K562 treated with DMSO at 1 percent for 24 hours (cell line): Measurements from ENCODE around the gene TCP11L1. TPM values are rescaled to one million over a fixed set of nuclear protein-coding genes. Genes with fewer than 3 reads are reported as not detected.

Experiments
- total RNA-seq: library from RNA; unstranded; fragments of 300-600 nt; gene quantifications from 2 replicates; pipeline ENCODE4 v1.2.3, GENCODE V29; 2022; ENCODE audit warnings: low read depth; ENCODE audit not compliant: insufficient read depth

Gene TCP11L1, protein sequence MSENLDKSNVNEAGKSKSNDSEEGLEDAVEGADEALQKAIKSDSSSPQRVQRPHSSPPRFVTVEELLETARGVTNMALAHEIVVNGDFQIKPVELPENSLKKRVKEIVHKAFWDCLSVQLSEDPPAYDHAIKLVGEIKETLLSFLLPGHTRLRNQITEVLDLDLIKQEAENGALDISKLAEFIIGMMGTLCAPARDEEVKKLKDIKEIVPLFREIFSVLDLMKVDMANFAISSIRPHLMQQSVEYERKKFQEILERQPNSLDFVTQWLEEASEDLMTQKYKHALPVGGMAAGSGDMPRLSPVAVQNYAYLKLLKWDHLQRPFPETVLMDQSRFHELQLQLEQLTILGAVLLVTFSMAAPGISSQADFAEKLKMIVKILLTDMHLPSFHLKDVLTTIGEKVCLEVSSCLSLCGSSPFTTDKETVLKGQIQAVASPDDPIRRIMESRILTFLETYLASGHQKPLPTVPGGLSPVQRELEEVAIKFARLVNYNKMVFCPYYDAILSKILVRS
- 5.5 and 6.3 TPM in 2 replicates for total RNA-seq

DNA sequence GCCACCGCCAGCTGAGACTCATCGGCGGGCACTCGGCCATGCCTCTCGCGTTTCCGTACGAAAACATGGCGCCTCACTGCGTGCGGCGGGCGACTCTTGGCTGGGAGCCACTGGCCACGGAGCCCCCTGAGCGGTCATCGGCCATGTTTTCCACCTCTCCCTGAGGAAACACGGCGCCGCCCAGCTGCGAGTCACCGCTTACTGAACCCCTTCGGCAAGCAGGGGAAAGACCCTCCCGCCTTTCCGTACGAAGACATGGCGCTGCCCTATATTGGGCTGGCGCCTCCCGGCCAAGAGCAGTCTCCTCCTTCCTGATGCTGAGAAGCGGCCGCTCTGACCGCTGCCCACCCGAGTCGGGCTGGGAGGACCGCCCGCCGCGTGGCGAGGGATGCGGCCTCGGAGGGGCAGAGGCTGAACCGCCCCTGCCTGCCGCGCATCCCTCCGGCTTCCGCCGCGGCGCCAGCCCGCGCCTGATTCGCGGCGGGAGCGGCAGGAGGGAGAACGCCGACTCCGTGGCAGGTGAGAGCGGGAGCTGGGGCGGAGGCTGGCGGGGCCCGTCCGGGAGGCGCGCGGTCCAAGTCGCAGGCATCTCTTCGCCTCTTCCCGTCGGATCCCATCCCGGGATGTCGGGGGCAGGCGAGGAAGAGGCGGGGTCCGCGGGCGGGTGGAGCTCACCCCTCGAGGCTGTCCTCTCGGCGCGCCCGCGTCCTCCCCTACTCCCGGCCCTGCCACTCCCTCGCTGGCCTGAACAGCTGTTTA lies at the start of gene TCP11L1:
TCP11L1 (plus strand) TSS at position 299 of the 759 bp plus-strand sequence. CDS start 4,202 bp downstream, outside the sequence.

DNA sequence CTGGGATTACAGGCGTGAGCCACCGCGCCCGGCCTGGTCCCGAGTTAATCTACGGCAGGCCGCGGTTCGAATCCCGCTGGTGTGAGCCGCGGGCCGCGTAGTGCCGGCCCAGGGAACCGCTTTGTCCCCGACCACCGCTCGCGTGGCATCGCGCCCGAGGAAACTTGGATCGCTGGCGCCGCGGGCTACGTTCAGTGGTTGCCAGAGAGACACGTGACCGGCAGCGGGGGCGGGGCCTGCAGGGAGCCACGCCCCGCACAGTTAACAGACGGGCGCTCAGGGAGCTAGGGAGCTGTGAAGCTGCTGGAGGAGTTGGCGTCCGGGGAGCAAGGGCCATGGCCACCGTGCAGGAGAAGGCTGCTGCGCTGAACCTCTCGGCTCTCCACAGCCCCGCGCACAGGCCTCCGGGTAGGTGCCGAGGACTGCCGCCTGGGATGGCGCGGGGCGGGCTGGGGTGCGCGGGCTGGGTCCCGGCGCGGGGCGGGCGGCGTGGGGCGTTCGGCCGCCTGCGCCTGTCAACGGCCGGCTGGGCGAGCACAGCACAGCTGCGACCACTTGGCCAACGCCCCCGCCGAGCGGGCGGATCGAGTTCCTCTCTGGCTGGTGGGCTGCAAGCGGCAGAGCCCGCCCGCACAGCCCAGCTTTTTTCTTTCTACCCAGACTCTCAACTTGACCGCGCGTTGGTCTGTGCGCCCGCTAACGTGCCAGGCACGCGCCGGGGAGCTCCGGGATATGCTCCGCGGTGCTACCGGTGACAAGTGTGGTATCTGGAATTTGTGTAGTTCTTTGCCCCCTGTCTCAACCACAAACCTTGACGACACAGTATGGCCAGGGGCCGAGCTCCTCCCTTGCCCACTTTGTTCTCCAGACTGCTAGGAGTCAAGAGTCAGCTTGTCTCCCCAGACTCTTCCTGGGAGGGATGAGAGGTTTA lies 23.5 kb upstream of the TCP11L1 start, which contains the start of gene DEPDC7:
DEPDC7 (plus strand) TSS at position 258 of the 931 bp plus-strand sequence; CDS start at position 336, 78 bp downstream.

Other genes with a start within 250 kb of the TCP11L1 start
- not detected in 2 replicates for gene CCDC73, start 244.9 kb upstream of the TCP11L1 start, total RNA-seq
- gene PRRG4, start 209.6 kb upstream of the TCP11L1 start, total RNA-seq: 0.06 TPM in 1 of 2 replicates, not detected in the other
- gene QSER1, start 146.8 kb upstream of the TCP11L1 start, total RNA-seq: 6.9 and 10.1 TPM in 2 replicates
- 5.0 and 5.4 TPM in 2 replicates for gene DEPDC7, start 23.7 kb upstream of the TCP11L1 start, total RNA-seq
- gene CSTF3, start 121.9 kb downstream of the TCP11L1 start, total RNA-seq: 23.0 and 27.7 TPM in 2 replicates
- gene HIPK3, start 217.8 kb downstream of the TCP11L1 start, total RNA-seq: 6.6 and 8.3 TPM in 2 replicates